ENCODE results near the gene EVC2.

GRCh38 chr4:5749568-5749967, 41.2 kb upstream of the EVC2 start:
- no peak for TF ChIP-seq CTCF (optimal IDR thresholded peaks at IDR 0.05 in 1 of 3, IDR thresholded peaks at IDR 0.05 in 1 of 3, conservative IDR thresholded peaks at IDR 0.05 in 1 of 3; ENCODE audit: extremely low read depth in 1 of 3, insufficient read depth in 2 of 3, low read length in 3 of 3)
- no peak for TF ChIP-seq EZH2 (IDR thresholded peaks at IDR 0.05; ENCODE audit: low read length)
